ENCODE results near the gene FBLL1.

- TF ChIP-seq CTCF (IDR thresholded peaks at IDR 0.05) (no peak), EP300 (IDR thresholded peaks at IDR 0.05) (no peak), POLR2A (IDR thresholded peaks at IDR 0.05) (no peak)
Observed at GRCh38 chr5:168502563-168503237, 26.4 kb upstream of the FBLL1 start.

Data from ovary (tissue), 3 donors.